Brain microvascular endothelial cell (primary cell): ENCODE data around the gene DLGAP4.

ENCODE experiments used
- DNase-seq: peaks from one replicate; pipeline ENCODE4 v3.0.0-alpha.2; 2020
- H3K27ac ChIP-seq: fragments of 250-450 bp; sonication (Bioruptor Pico); 2 replicates; pipeline ENCODE4 v1.5.1; 2020; ENCODE audit warnings: mild to moderate bottlenecking, moderate library complexity
- H3K27me3 ChIP-seq: fragments of 250-450 bp; sonication (Bioruptor Pico); replicated peaks from 2 replicates; pipeline ENCODE4 v1.5.1; 2020; ENCODE audit warnings: mild to moderate bottlenecking
- H3K36me3 ChIP-seq: fragments of 250-450 bp; sonication (Bioruptor Pico); replicated peaks from 2 replicates; pipeline ENCODE4 v1.5.1; 2020; ENCODE audit warnings: mild to moderate bottlenecking
- H3K4me3 ChIP-seq: 2 replicates; pipeline ENCODE4 v1.5.1; 2011; ENCODE audit warnings: low read depth, mild to moderate bottlenecking, control low read depth, low read length, moderate library complexity
- in situ Hi-C: cut with HindIII; loops from 2 replicates; pipeline ENCODE4 v1.10.0; 2017; ENCODE audit warnings: low sequenced_read_pairs, low pct_ligation_motif_present
- TF ChIP-seq, protein P1 (sequence below): IDR thresholded peaks from 2 replicates; pipeline ENCODE4 v1.5.1; 2011; ENCODE audit warnings: low read depth, mild to moderate bottlenecking, moderate library complexity, low read length, control low read depth, inconsistent platforms; ENCODE audit errors: missing control alignments

Gene DLGAP4

DNA sequence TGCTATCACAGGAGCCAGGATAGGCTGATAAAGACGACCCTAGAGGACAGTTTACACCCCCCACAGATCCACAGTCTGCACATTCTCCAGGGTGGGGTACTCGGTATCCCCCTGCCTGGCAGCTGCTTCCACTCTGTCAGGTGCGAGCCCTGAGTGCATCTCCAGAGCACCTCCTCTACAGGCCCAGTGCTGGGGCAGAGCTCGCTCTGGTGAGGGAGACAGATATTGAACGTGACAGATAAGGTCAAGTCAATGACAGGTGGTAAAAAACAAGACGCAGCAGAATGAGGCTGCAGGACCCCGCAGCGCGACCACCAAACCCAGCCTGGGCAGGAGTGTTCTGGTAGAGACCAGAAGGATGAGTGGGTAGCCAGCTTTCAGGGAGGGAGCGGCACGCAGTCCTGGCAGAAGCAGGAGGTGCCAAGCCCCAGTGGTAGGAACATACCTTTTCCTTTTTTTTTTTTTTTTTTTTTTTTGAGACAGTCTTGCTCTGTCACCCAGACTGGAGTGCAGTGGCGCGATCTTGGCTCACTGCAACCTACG lies 222.8 kb downstream of the DLGAP4 start:
- Histone ChIP-seq H3K36me3 (peaks cover 61% of the 10 kb centered on the region), H3K27ac (no peak overlapping the region), H3K4me3 (no peak overlapping the region), H3K27me3 (no peaks in the 10 kb centered on the region)
- in situ Hi-C loops, result no loop called here
- no peak for DNase-seq
- TF ChIP-seq, protein P1, sequence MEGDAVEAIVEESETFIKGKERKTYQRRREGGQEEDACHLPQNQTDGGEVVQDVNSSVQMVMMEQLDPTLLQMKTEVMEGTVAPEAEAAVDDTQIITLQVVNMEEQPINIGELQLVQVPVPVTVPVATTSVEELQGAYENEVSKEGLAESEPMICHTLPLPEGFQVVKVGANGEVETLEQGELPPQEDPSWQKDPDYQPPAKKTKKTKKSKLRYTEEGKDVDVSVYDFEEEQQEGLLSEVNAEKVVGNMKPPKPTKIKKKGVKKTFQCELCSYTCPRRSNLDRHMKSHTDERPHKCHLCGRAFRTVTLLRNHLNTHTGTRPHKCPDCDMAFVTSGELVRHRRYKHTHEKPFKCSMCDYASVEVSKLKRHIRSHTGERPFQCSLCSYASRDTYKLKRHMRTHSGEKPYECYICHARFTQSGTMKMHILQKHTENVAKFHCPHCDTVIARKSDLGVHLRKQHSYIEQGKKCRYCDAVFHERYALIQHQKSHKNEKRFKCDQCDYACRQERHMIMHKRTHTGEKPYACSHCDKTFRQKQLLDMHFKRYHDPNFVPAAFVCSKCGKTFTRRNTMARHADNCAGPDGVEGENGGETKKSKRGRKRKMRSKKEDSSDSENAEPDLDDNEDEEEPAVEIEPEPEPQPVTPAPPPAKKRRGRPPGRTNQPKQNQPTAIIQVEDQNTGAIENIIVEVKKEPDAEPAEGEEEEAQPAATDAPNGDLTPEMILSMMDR, result no peak

DNA sequence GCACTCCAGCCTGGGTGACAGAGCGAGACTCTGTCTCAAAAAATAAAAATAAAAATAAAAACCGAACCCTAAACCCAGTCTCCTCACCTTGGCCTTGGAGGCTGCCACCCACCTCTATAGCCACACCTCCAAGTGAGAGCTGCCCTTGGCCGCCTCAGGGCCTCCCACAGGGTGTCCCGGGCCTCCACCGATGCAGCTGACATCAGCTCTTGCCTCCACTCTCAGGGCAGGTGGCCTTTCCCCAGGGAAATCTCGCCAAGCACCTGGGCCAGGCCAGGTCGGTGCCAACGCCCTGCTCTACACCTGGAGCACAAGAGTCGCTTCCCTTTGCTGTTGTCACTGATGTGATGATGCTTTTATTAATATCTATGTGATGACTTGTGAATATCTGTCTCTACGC lies 226.2 kb downstream of the DLGAP4 start:
- peaks cover 28% of the 10 kb centered on the region for H3K36me3 ChIP-seq
- no peak overlapping the region for H3K27ac ChIP-seq
- TF ChIP-seq, protein P1, result no peak
- H3K27me3 ChIP-seq, result no peaks in the 10 kb centered on the region
- in situ Hi-C loops, result no loop called here
- no peak for DNase-seq
- H3K4me3 ChIP-seq, result no peak overlapping the region

DNA sequence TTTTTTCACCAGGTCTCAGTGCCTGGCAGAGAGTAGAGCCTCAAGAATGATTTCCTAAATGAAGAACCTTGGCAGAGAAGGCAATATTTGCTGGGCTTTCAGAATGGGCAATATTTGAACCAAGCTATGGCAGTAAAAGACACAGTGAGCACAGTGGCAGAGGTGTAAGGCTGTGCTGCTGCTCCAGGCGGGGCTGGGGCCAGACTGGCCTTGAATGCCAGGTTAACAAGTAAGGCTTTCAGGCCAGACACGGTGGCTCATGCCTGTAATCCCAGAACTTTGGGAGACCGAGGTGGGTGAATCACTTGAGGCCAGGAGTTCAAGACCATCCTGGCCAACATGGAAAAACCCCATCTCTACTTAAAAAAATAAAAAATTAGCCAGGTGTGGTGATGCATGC lies 226.7 kb downstream of the DLGAP4 start:
- in situ Hi-C loops, result no loop called here

DNA sequence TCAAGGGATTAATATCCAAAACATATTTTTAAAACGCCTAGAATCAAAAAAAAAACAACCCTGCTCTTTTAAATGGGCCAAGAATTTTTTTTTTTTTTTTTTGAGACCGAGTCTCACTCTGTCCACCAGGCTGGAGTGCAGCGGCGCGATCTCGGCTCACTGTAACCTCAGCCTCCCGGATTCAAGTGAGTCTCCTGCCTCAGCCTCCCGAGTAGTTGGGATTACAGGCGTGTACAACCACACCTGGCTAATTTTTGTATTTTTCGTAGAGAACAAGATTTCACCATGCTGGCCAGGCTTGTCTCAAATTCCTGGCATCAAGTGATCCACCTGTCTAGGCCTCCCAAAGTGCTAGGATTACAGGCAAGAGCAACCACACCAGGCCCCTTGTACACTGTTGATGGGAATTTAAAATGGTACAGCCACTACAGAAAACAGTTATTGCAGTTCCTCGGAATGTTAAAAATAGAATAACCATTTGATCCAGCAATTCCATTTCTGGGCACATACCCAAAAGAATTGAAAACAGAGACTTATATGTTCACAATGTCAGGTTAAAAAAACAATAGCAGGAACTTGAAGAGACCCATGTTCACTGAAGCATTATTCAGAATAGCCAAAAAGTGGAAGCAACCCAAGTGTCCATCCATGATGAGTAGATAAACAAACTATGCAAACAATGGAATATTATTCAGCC lies 232.0 kb downstream of the DLGAP4 start:
- Histone ChIP-seq H3K27ac (no peak overlapping the region), H3K27me3 (no peaks in the 10 kb centered on the region), H3K36me3 (no peaks in the 10 kb centered on the region), H3K4me3 (no peak overlapping the region)
- in situ Hi-C loops, result no loop called here
- TF ChIP-seq, protein P1, result no peak
- peak; percentile 45 for DNase-seq

More for the DNA sequence above, 226.7 kb downstream of the DLGAP4 start:
- Histone ChIP-seq H3K4me3 (no peak overlapping the region), H3K27me3 (no peaks in the 10 kb centered on the region), H3K27ac (no peak overlapping the region), H3K36me3 (peaks cover 24% of the 10 kb centered on the region)
- TF ChIP-seq, protein P1, result no peak
- no peak for DNase-seq

DNA sequence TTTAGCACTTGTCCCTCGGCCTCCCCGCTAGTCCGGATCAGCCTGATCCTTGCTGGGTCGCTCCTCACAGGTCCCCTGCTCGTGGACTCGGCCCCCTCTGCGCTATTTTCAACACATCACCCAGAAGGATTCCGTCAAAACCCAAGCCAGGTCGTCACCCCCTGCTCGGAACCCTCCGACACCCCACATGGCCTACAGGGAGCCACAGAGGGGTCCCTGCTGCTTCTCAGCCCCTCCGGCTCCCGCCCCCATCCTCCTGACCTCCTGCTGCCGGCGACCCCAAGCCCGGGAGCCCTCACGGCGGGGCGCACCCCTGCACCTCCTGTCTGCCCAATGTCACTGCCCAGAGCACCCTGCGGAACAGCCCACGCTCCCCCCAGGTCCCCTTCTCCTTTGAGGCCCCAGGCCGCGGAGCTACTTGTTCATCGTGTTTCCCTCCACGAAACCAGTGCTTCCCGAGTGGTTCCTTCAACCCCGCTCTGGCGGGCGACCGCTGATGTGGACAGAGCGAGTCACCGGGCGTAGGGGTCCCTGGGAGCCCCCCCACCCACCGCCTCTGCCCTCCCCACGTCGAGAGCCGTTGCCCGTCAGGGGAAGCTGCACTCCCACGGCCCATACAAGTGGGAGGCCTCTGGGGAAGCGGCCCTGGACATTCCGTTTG lies 234.5 kb downstream of the DLGAP4 start:
- peaks cover 18% of the 10 kb centered on the region for H3K36me3 ChIP-seq
- in situ Hi-C loops, result no loop called here
- H3K27ac ChIP-seq, result peak overlapping the region; percentile 88
- no peaks in the 10 kb centered on the region for H3K27me3 ChIP-seq
- no peak for DNase-seq
- H3K4me3 ChIP-seq, result peak overlapping the region; percentile 92
- TF ChIP-seq, protein P1, result no peak
